ENCODE measurements around the gene VEGFC. TPM values are rescaled to one million over a fixed set of nuclear protein-coding genes. Genes with fewer than 3 reads are reported as not detected.
A peak's percentile ranks its signal among the peaks of the same experiment; 100 is the strongest.

Gene VEGFC
- total and polyA plus RNA-seq, 2 experiments from 2014 or later, result 3.5 to 4.9 TPM

DNA sequence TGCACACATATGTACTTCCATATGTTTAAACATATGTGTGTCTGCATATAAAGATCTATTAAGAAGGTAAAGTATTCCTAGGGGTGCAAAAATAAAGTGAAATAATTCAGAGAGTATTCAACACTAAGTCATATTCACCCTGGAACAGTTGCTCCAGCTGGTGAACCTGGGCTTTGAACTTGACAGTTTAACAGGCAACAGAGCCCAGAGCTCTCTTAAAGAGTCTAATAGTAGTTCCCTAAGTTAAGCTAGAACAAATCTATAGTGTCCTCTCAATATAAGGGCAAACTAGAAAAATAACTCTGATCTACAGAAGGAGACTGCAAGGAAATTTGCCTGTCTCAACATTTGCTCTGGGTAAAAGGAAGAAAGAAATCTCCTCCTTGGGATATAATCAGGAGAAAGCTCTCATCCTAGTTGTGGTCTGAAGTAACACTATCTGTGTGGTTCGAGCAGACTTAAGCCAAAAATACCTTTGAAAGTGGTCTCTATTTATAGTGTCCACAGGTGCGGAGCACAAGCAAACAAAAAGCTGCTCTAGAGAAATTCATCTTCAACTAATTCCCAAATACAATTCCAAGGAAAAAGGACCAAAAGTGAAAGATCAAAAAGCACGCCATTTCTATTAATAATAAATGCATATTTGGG lies 29.9 kb downstream of the VEGFC start:
- Histone ChIP-seq H3K27ac (peak overlapping the region; percentile 60), H3K9me3 (ENCODE audit: low read depth) (no peaks in the 10 kb centered on the region), H3K4me3 (no peak overlapping the region), H3K4me1 (ENCODE audit: low read depth) (peaks cover 16% of the 10 kb centered on the region), H3K27me3 (no peaks in the 10 kb centered on the region), H3K36me3 (no peaks in the 10 kb centered on the region)
- TF ChIP-seq, protein P1, sequence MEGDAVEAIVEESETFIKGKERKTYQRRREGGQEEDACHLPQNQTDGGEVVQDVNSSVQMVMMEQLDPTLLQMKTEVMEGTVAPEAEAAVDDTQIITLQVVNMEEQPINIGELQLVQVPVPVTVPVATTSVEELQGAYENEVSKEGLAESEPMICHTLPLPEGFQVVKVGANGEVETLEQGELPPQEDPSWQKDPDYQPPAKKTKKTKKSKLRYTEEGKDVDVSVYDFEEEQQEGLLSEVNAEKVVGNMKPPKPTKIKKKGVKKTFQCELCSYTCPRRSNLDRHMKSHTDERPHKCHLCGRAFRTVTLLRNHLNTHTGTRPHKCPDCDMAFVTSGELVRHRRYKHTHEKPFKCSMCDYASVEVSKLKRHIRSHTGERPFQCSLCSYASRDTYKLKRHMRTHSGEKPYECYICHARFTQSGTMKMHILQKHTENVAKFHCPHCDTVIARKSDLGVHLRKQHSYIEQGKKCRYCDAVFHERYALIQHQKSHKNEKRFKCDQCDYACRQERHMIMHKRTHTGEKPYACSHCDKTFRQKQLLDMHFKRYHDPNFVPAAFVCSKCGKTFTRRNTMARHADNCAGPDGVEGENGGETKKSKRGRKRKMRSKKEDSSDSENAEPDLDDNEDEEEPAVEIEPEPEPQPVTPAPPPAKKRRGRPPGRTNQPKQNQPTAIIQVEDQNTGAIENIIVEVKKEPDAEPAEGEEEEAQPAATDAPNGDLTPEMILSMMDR (IDR thresholded peaks at IDR 0.05; ENCODE audit: low read depth, low read length), result no peak
- DNase-seq (ENCODE audit: low read depth in 1 of 2, low spot score in 1 of 2), result peak in 1 of 2 donors; percentile 28

DNA sequence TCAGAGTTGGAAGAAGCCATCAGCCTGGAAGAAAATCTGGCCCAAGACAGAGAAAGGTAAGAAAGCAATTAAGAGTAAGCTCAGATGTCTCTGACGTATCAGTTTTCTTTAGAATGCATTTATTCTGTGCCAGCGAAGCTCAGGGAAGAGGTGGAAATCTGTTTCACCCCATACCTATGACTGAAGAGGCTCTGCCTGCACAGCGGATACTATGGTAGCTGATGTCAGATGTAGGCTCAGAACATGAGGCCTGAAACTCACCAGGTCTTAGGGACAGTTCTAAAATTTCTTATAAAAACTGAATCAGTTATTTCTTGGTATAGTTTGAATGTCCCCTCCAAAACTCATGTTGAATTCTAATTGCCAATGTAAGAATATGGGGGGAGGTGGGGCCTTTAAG lies 30.9 kb downstream of the VEGFC start:
- Histone ChIP-seq H3K4me1 (ENCODE audit: low read depth) (peaks cover 16% of the 10 kb centered on the region), H3K4me3 (no peak overlapping the region), H3K27me3 (no peaks in the 10 kb centered on the region), H3K36me3 (no peaks in the 10 kb centered on the region), H3K27ac (no peak overlapping the region), H3K9me3 (ENCODE audit: low read depth) (no peaks in the 10 kb centered on the region)
- DNase-seq (ENCODE audit: low read depth in 1 of 2, low spot score in 1 of 2), result no peak
- TF ChIP-seq, protein P1 (IDR thresholded peaks at IDR 0.05; ENCODE audit: low read depth, low read length), result no peak

DNA sequence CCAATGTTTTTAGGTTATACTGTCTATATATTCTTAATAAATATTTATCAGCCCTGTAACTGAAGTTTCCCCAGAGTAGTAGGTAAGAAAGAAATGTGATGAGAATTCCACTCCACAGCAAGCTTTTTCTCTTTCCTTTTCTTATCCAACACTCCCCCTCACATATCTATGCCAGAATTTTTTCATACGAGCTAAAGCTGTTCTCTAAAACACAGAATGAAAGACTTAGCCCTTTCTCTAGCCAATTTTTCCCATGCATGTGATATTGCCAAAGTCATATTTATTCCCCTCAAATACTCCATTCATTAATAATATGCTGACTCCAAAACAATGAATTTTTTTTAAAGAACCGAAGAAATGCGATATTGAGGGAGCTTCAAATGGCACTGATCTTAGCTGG lies 32.3 kb downstream of the VEGFC start:
- H3K27me3 ChIP-seq, result no peaks in the 10 kb centered on the region
- H3K27ac ChIP-seq, result no peak overlapping the region
- no peaks in the 10 kb centered on the region for H3K9me3 ChIP-seq (ENCODE audit: low read depth)
- no peak overlapping the region for H3K4me3 ChIP-seq
- no peaks in the 10 kb centered on the region for H3K36me3 ChIP-seq
- peak in 1 of 2 donors; percentile 62 for DNase-seq (ENCODE audit: low read depth in 1 of 2, low spot score in 1 of 2)
- H3K4me1 ChIP-seq (ENCODE audit: low read depth), result peaks cover 16% of the 10 kb centered on the region
- TF ChIP-seq, protein P1 (IDR thresholded peaks at IDR 0.05; ENCODE audit: low read depth, low read length), result no peak

DNA sequence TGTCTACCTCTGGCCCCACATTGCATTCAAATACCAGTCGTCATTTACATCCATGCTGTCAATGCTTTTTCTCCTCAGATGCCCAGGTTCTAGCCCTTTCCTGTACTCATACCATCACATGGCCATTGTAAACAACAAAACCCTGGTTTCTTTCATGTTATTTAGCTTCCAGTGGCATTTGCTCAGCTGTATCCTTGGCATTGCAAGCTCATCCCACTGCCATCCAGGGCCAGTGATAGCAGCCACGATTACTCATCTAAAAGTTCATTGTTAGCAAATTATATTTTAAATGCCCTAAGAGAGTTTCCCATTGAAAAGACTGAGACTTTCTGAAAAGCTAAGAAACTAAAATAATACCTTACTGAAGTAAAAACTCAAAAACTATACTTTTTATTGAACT lies 34.0 kb downstream of the VEGFC start:
- Histone ChIP-seq H3K36me3 (no peaks in the 10 kb centered on the region), H3K4me3 (no peak overlapping the region), H3K27ac (no peak overlapping the region), H3K9me3 (ENCODE audit: low read depth) (no peaks in the 10 kb centered on the region), H3K27me3 (no peaks in the 10 kb centered on the region), H3K4me1 (ENCODE audit: low read depth) (peaks cover 16% of the 10 kb centered on the region)
- no peak for DNase-seq (ENCODE audit: low read depth in 1 of 2, low spot score in 1 of 2)
- TF ChIP-seq, protein P1 (IDR thresholded peaks at IDR 0.05; ENCODE audit: low read depth, low read length), result no peak

DNA sequence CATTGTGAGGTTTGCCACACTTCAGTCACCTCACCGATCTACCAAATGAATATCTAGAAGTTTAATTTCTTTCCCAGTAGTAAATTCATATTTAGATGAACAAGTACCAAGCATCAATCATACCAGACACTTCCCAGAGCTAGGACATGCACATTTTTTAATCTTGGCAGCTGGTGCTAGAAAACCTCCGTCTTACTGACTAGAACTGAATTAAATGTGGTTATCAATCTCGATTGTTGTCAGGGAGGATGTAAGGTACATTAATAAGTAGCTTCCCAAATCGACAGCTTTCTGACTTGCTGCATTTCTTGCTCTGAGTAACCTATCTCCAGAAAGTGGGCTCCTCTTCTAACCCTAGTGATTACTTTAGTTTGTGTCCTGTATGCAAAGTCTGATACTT lies 34.4 kb downstream of the VEGFC start:
- Histone ChIP-seq H3K27ac (no peak overlapping the region), H3K4me3 (no peak overlapping the region), H3K36me3 (no peaks in the 10 kb centered on the region), H3K9me3 (ENCODE audit: low read depth) (no peaks in the 10 kb centered on the region), H3K27me3 (no peaks in the 10 kb centered on the region), H3K4me1 (ENCODE audit: low read depth) (peaks cover 15% of the 10 kb centered on the region)
- no peak for DNase-seq (ENCODE audit: low read depth in 1 of 2, low spot score in 1 of 2)
- TF ChIP-seq, protein P1 (IDR thresholded peaks at IDR 0.05; ENCODE audit: low read depth, low read length), result no peak

Measured in cardiac muscle cell (in vitro differentiated cells and primary cell).